ENCODE results near the gene NEURL3. TPM values are rescaled to one million over a fixed set of nuclear protein-coding genes. Genes with fewer than 3 reads are reported as not detected.
A peak's percentile ranks its signal among the peaks of the same experiment; 100 is the strongest.

Gene NEURL3
- total and polyA plus RNA-seq, 2 of the 8 experiments (the other 6 are each of a cell fraction or from before 2014, with no cell fraction given) = not detected

DNA sequence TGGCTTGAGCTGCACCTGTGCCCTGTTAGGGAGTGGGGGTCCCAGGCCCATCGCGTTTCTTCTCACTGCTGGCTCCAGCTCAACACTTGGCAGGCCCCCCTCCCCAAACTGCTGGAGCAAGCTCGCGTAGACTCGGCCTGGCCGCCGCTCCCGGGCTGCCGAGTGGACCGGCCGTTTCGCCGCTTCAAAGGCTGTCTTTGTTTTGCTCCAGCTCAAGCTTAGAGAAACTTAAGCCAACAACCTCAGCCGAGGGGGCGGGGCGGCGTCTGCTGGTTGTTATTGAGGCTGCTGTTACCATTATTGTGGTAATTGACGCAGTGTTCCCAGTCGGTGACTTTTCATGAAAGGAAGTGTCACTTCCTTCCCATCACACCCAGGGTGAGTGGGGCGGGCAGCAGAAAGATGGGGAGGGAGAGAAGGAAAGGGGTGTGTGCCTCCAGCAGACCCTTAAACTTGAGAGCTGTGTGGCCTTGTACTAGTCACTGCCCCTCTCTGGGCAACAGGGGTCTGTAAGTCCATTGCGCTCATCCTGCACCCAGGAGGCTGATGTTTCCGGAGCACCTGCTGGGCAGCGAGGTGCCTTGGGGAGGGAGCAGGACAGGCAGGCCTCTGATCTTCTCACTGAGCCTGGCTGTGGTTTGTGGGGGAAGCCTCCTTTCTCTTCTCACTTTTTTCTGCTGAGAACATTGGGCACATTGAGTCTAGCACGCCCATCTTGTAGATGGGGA lies 33.5 kb upstream of the NEURL3 start (continued):
- TF ChIP-seq TEAD4 (IDR thresholded peaks at IDR 0.05; ENCODE audit: low read depth, low read length) = no peak
- TF ChIP-seq SUZ12 (IDR thresholded peaks at IDR 0.05; ENCODE audit: low read length) = no peak
- TF ChIP-seq CHD1 (IDR thresholded peaks at IDR 0.05; ENCODE audit: low read depth, low read length) = no peak
- TF ChIP-seq, protein P1, sequence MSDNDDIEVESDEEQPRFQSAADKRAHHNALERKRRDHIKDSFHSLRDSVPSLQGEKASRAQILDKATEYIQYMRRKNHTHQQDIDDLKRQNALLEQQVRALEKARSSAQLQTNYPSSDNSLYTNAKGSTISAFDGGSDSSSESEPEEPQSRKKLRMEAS (IDR thresholded peaks at IDR 0.05) = peak; percentile 50
- TF ChIP-seq, protein P2, sequence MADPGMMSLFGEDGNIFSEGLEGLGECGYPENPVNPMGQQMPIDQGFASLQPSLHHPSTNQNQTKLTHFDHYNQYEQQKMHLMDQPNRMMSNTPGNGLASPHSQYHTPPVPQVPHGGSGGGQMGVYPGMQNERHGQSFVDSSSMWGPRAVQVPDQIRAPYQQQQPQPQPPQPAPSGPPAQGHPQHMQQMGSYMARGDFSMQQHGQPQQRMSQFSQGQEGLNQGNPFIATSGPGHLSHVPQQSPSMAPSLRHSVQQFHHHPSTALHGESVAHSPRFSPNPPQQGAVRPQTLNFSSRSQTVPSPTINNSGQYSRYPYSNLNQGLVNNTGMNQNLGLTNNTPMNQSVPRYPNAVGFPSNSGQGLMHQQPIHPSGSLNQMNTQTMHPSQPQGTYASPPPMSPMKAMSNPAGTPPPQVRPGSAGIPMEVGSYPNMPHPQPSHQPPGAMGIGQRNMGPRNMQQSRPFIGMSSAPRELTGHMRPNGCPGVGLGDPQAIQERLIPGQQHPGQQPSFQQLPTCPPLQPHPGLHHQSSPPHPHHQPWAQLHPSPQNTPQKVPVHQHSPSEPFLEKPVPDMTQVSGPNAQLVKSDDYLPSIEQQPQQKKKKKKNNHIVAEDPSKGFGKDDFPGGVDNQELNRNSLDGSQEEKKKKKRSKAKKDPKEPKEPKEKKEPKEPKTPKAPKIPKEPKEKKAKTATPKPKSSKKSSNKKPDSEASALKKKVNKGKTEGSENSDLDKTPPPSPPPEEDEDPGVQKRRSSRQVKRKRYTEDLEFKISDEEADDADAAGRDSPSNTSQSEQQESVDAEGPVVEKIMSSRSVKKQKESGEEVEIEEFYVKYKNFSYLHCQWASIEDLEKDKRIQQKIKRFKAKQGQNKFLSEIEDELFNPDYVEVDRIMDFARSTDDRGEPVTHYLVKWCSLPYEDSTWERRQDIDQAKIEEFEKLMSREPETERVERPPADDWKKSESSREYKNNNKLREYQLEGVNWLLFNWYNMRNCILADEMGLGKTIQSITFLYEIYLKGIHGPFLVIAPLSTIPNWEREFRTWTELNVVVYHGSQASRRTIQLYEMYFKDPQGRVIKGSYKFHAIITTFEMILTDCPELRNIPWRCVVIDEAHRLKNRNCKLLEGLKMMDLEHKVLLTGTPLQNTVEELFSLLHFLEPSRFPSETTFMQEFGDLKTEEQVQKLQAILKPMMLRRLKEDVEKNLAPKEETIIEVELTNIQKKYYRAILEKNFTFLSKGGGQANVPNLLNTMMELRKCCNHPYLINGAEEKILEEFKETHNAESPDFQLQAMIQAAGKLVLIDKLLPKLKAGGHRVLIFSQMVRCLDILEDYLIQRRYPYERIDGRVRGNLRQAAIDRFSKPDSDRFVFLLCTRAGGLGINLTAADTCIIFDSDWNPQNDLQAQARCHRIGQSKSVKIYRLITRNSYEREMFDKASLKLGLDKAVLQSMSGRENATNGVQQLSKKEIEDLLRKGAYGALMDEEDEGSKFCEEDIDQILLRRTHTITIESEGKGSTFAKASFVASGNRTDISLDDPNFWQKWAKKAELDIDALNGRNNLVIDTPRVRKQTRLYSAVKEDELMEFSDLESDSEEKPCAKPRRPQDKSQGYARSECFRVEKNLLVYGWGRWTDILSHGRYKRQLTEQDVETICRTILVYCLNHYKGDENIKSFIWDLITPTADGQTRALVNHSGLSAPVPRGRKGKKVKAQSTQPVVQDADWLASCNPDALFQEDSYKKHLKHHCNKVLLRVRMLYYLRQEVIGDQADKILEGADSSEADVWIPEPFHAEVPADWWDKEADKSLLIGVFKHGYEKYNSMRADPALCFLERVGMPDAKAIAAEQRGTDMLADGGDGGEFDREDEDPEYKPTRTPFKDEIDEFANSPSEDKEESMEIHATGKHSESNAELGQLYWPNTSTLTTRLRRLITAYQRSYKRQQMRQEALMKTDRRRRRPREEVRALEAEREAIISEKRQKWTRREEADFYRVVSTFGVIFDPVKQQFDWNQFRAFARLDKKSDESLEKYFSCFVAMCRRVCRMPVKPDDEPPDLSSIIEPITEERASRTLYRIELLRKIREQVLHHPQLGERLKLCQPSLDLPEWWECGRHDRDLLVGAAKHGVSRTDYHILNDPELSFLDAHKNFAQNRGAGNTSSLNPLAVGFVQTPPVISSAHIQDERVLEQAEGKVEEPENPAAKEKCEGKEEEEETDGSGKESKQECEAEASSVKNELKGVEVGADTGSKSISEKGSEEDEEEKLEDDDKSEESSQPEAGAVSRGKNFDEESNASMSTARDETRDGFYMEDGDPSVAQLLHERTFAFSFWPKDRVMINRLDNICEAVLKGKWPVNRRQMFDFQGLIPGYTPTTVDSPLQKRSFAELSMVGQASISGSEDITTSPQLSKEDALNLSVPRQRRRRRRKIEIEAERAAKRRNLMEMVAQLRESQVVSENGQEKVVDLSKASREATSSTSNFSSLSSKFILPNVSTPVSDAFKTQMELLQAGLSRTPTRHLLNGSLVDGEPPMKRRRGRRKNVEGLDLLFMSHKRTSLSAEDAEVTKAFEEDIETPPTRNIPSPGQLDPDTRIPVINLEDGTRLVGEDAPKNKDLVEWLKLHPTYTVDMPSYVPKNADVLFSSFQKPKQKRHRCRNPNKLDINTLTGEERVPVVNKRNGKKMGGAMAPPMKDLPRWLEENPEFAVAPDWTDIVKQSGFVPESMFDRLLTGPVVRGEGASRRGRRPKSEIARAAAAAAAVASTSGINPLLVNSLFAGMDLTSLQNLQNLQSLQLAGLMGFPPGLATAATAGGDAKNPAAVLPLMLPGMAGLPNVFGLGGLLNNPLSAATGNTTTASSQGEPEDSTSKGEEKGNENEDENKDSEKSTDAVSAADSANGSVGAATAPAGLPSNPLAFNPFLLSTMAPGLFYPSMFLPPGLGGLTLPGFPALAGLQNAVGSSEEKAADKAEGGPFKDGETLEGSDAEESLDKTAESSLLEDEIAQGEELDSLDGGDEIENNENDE (IDR thresholded peaks at IDR 0.05; ENCODE audit: insufficient replicate concordance, low read length) = no peak
- TF ChIP-seq KDM1A (IDR thresholded peaks at IDR 0.05; ENCODE audit: borderline replicate concordance, low read length) = peak; percentile 95
- no peak for TF ChIP-seq SP2 (IDR thresholded peaks at IDR 0.05; ENCODE audit: low read length)
- no peak; a peak in 1 of 3 replicates for TF ChIP-seq POLR2A (IDR thresholded peaks at IDR 0.05; ENCODE audit: control extremely low read depth in 1 of 2, low read depth in 2 of 2, low read length in 2 of 2)
- no peak for TF ChIP-seq JUN (IDR thresholded peaks at IDR 0.05; ENCODE audit: low read depth, low read length)
- TF ChIP-seq MAFK (IDR thresholded peaks at IDR 0.05; ENCODE audit: low read depth, low read length) = no peak
- TF ChIP-seq BRCA1 (IDR thresholded peaks at IDR 0.05; ENCODE audit: low read depth, low read length) = no peak

All from H1 (cell line).